HepG2 (cell line): ENCODE data around the gene ZPR1. TPM values are rescaled to one million over a fixed set of nuclear protein-coding genes. Genes with fewer than 3 reads are reported as not detected.

ENCODE experiments used
- AGO1 ChIP-seq: fragments of 200-400 bp; formaldehyde crosslinking; IDR thresholded peaks from 2 replicates; pipeline ENCODE4 v1.6.1; 2017; ENCODE audit warnings: mild to moderate bottlenecking, low read depth, low read length, moderate library complexity; ENCODE audit not compliant: poor library complexity, severe bottlenecking
- CC2D1A ChIP-seq: sonication (generic); formaldehyde crosslinking; IDR thresholded peaks from 2 replicates; pipeline ENCODE4 v1.8.1; 2023; ENCODE audit warnings: mild to moderate bottlenecking, missing genetic modification reagents
- DMAP1 ChIP-seq: IDR thresholded peaks from 2 replicates; pipeline ENCODE4 v1.6.1; 2016
- E2F1 ChIP-seq: sonication (generic); formaldehyde crosslinking; IDR thresholded peaks from 2 replicates; pipeline ENCODE4 v1.5.0; 2020; ENCODE audit warnings: missing genetic modification reagents
- FOXK1 ChIP-seq: sonication (generic); formaldehyde crosslinking; IDR thresholded peaks from 2 replicates; pipeline ENCODE4 v1.4.0; 2020; ENCODE audit warnings: low read depth, missing genetic modification reagents, borderline replicate concordance
- GATAD2A ChIP-seq: IDR thresholded peaks from 2 replicates; pipeline ENCODE4 v1.6.1; 2016
- HOXA3 ChIP-seq: sonication (generic); formaldehyde crosslinking; IDR thresholded peaks from 2 replicates; pipeline ENCODE4 v1.5.0; 2020; ENCODE audit warnings: missing genetic modification reagents
- HOXD1 ChIP-seq: sonication (generic); formaldehyde crosslinking; IDR thresholded peaks from 2 replicates; pipeline ENCODE4 v1.5.0; 2020; ENCODE audit warnings: missing genetic modification reagents
- ISL2 ChIP-seq: sonication (generic); formaldehyde crosslinking; IDR thresholded peaks from 2 replicates; pipeline ENCODE4 v1.5.0; 2020; ENCODE audit warnings: missing genetic modification reagents
- ISX ChIP-seq: sonication (generic); formaldehyde crosslinking; conservative IDR thresholded peaks from 2 replicates; pipeline ENCODE4 v1.5.0; 2020; ENCODE audit warnings: missing genetic modification reagents
- KAT2B ChIP-seq: fragments of 150-350 bp; IDR thresholded peaks from 2 replicates; pipeline ENCODE4 v1.6.1; 2014; ENCODE audit warnings: low read depth, low read length, borderline replicate concordance
- KLF16 ChIP-seq, 2 experiments: sonication (generic) in 1 of 2; formaldehyde crosslinking in 1 of 2; IDR thresholded peaks; 2 replicates each; pipeline versions ENCODE4 v1.6.1 to v1.8.0; 2016 to 2023; ENCODE audit warnings: missing genetic modification reagents in 2 of 2, missing compliant biosample characterization in 1 of 2
- NBN ChIP-seq: fragments of 450-650 bp; conservative IDR thresholded peaks from 2 replicates; pipeline ENCODE4 v1.6.1; 2017
- NCOA5 ChIP-seq: sonication (generic); formaldehyde crosslinking; IDR thresholded peaks from 2 replicates; pipeline ENCODE4 v1.4.0; 2020; ENCODE audit warnings: missing genetic modification reagents
- RCOR2 ChIP-seq: IDR thresholded peaks from 2 replicates; pipeline ENCODE4 v1.6.1; 2016; ENCODE audit warnings: missing biosample characterization, missing genetic modification reagents
- RXRB ChIP-seq: IDR thresholded peaks from 2 replicates; pipeline ENCODE4 v1.6.1; 2016; ENCODE audit warnings: borderline replicate concordance, missing genetic modification reagents, missing compliant biosample characterization
- SAFB2 ChIP-seq: sonication (generic); formaldehyde crosslinking; IDR thresholded peaks from 2 replicates; pipeline ENCODE4 v1.5.1; 2020; ENCODE audit warnings: missing genetic modification reagents, low read depth, mild to moderate bottlenecking, borderline replicate concordance
- SAP130 ChIP-seq: IDR thresholded peaks from 2 replicates; pipeline ENCODE4 v1.6.1; 2016; ENCODE audit warnings: low read depth
- SPEN ChIP-seq: sonication (generic); formaldehyde crosslinking; IDR thresholded peaks from 2 replicates; pipeline ENCODE4 v1.5.1; 2020; ENCODE audit warnings: low read depth, mild to moderate bottlenecking, missing genetic modification reagents
- TMF1 ChIP-seq: sonication (generic); formaldehyde crosslinking; IDR thresholded peaks from 2 replicates; pipeline ENCODE4 v1.8.1; 2022; ENCODE audit warnings: low read depth, missing genetic modification reagents
- ZBTB8A ChIP-seq: sonication (generic); formaldehyde crosslinking; IDR thresholded peaks from 2 replicates; pipeline ENCODE4 v1.4.0; 2020; ENCODE audit warnings: mild to moderate bottlenecking, low read depth, missing genetic modification reagents, borderline replicate concordance
- ZFP36L2 ChIP-seq: sonication (generic); formaldehyde crosslinking; IDR thresholded peaks from 2 replicates; pipeline ENCODE4 v1.4.0; 2020; ENCODE audit warnings: missing genetic modification reagents
- ZNF205 ChIP-seq: IDR thresholded peaks from 2 replicates; pipeline ENCODE4 v1.6.1; 2018; ENCODE audit warnings: missing biosample characterization, missing genetic modification reagents
- ZNF446 ChIP-seq: sonication (generic); formaldehyde crosslinking; IDR thresholded peaks from 2 replicates; pipeline ENCODE4 v1.5.0; 2020; ENCODE audit warnings: mild to moderate bottlenecking, missing genetic modification reagents
- ZNF552 ChIP-seq: sonication (generic); formaldehyde crosslinking; IDR thresholded peaks from 2 replicates; pipeline ENCODE4 v1.9.0; 2022; ENCODE audit warnings: missing genetic modification reagents, mild to moderate bottlenecking, borderline replicate concordance
- ZNF652 ChIP-seq: IDR thresholded peaks from 2 replicates; pipeline ENCODE4 v1.6.1; 2016; ENCODE audit warnings: low read depth, borderline replicate concordance
- ZNF839 ChIP-seq: sonication (generic); formaldehyde crosslinking; IDR thresholded peaks from 2 replicates; pipeline ENCODE4 v1.4.0; 2020; ENCODE audit warnings: missing genetic modification reagents, mild to moderate bottlenecking, borderline replicate concordance
- polyA plus RNA-seq, 8 experiments: library from polyadenylated mRNA; depleted of rRNA in 3 of 8; stranded (reverse) in 7 of 8; unstranded in 1 of 8; fragments of >200 nt; fragmentation: Illumina TruSeq in 4 of 8; extraction: Trizol in 4 of 8; gene quantifications; 2 replicates each; pipeline versions ENCODE4 v1.2.1 to v1.2.3, GENCODE V29; 2011 to 2016; ENCODE audit warnings: low read depth in 4 of 8, missing spikeins in 1 of 8, mixed read lengths in 1 of 8; ENCODE audit not compliant: insufficient read depth in 1 of 8
- total RNA-seq, 5 experiments: library from RNA; depleted of rRNA; stranded (reverse); fragments of >200 nt; fragmentation: Illumina TruSeq; extraction: Trizol; gene quantifications; 2 replicates each; pipeline ENCODE4 v1.2.3, GENCODE V29; 2016; ENCODE audit warnings: low read depth in 1 of 5
- TF ChIP-seq, protein P1 (sequence below): sonication (generic); formaldehyde crosslinking; IDR thresholded peaks from 2 replicates; pipeline ENCODE4 v1.4.0; 2020; ENCODE audit warnings: missing genetic modification reagents
- TF ChIP-seq, protein P2 (sequence below): sonication (generic); formaldehyde crosslinking; IDR thresholded peaks from 2 replicates; pipeline ENCODE4 v1.5.0; 2020; ENCODE audit warnings: missing genetic modification reagents

Gene ZPR1
- total and polyA plus RNA-seq, 2 of the 13 experiments (the other 11 are each of a cell fraction or from before 2014, with no cell fraction given) = 40.0 to 79.3 TPM

- TF ChIP-seq FOXK1 (CRISPR knock-in tag) (peak; percentile 69), SPEN (CRISPR knock-in tag) (peak; percentile 16; the same call in 1 of the 2 replicates), KAT2B (no peak), RCOR2 (CRISPR knock-in tag) (peak; percentile 98), DMAP1 (CRISPR knock-in tag) (peak; percentile 53; the same call in 1 of the 2 replicates), TMF1 (CRISPR knock-in tag) (no peak), NBN (no peak), SAFB2 (CRISPR knock-in tag) (no peak), ZNF205 (CRISPR knock-in tag) (peak; percentile 75), ZFP36L2 (CRISPR knock-in tag) (no peak), ZNF552 (CRISPR knock-in tag) (no peak), ZNF446 (no peak), AGO1 (no peak), NCOA5 (CRISPR knock-in tag) (no peak), KLF16 (CRISPR knock-in tag; IDR thresholded peaks at IDR 0.05) (peak in 1 of 2 experiments; percentile 59; a peak in 1 of 4 replicates), ZBTB8A (CRISPR knock-in tag) (0 out of 2 replicates have a peak, but pooled peaks have one; percentile 27), ISX (CRISPR knock-in tag) (no peak), GATAD2A (CRISPR knock-in tag) (peak; percentile 96), SAP130 (CRISPR knock-in tag) (peak; percentile 63), HOXA3 (CRISPR knock-in tag) (peak; percentile 62), HOXD1 (peak; percentile 68; the same call in 1 of the 2 replicates), ZNF652 (peak; percentile 64; the same call in 1 of the 2 replicates), ZNF839 (CRISPR knock-in tag) (no peak), ISL2 (CRISPR knock-in tag) (peak; percentile 98), RXRB (peak; percentile 96), CC2D1A (CRISPR knock-in tag) (no peak), E2F1 (peak; percentile 55; the same call in 1 of the 2 replicates)
- TF ChIP-seq, protein P1, sequence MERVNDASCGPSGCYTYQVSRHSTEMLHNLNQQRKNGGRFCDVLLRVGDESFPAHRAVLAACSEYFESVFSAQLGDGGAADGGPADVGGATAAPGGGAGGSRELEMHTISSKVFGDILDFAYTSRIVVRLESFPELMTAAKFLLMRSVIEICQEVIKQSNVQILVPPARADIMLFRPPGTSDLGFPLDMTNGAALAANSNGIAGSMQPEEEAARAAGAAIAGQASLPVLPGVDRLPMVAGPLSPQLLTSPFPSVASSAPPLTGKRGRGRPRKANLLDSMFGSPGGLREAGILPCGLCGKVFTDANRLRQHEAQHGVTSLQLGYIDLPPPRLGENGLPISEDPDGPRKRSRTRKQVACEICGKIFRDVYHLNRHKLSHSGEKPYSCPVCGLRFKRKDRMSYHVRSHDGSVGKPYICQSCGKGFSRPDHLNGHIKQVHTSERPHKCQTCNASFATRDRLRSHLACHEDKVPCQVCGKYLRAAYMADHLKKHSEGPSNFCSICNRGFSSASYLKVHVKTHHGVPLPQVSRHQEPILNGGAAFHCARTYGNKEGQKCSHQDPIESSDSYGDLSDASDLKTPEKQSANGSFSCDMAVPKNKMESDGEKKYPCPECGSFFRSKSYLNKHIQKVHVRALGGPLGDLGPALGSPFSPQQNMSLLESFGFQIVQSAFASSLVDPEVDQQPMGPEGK (CRISPR knock-in tag) = peak; percentile 87
- TF ChIP-seq, protein P2, sequence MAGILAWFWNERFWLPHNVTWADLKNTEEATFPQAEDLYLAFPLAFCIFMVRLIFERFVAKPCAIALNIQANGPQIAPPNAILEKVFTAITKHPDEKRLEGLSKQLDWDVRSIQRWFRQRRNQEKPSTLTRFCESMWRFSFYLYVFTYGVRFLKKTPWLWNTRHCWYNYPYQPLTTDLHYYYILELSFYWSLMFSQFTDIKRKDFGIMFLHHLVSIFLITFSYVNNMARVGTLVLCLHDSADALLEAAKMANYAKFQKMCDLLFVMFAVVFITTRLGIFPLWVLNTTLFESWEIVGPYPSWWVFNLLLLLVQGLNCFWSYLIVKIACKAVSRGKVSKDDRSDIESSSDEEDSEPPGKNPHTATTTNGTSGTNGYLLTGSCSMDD (CRISPR knock-in tag) = no peak
Observed at GRCh38 chr11:116808262-116809175, 20.7 kb upstream of the ZPR1 start (continued).
